Thyroid gland (tissue), 4 donors: Measurements from ENCODE around the gene LRRC73. TPM values are rescaled to one million over a fixed set of nuclear protein-coding genes. Genes with fewer than 3 reads are reported as not detected.

Experiments used
- DNase-seq, 2 donors: peaks; one replicate each; pipeline ENCODE4 v3.0.0-alpha.2; 2019
- H3K27ac ChIP-seq, 3 donors: fragments of 200-600 bp; sonication (generic); 1 replicate in 2 of 3; 2 replicates in 1 of 3; pipeline ENCODE4 v1.5.1; 2016 to 2019; ENCODE audit warnings: mild to moderate bottlenecking in 1 of 3, moderate library complexity in 1 of 3
- H3K27me3 ChIP-seq: fragments of 200-600 bp; sonication (generic); one replicate; pipeline ENCODE4 v1.5.1; 2019
- H3K36me3 ChIP-seq, 2 donors: fragments of 200-600 bp; sonication (generic); one replicate each; pipeline ENCODE4 v1.5.1; 2016 to 2019
- H3K4me1 ChIP-seq, 2 donors: fragments of 200-600 bp; sonication (generic); one replicate each; pipeline ENCODE4 v1.5.1; 2017 to 2019
- H3K4me3 ChIP-seq, 3 donors: fragments of 200-600 bp; sonication (generic); replicated peaks in 1 of 3; 1 replicate in 2 of 3; 2 replicates in 1 of 3; pipeline ENCODE4 v1.5.1; 2016; ENCODE audit warnings: mild to moderate bottlenecking in 1 of 3
- H3K9me3 ChIP-seq: fragments of 200-600 bp; sonication (generic); one replicate; pipeline ENCODE4 v1.5.1; 2017
- POLR2A ChIP-seq, 2 donors: fragments of 450-650 bp; IDR thresholded peaks; one replicate each; pipeline ENCODE4 v1.6.1; 2017; ENCODE audit warnings: antibody characterized with exemption in 2 of 2, mild to moderate bottlenecking in 2 of 2, moderate library complexity in 1 of 2
- WGBS, 2 donors: methylation state at CpG; one replicate each; pipeline ENCODE4 v1.1.5; 2017; 5-methylcytosine and 5-hydroxymethylcytosine counted together
- intact Hi-C: fragments of 100-400 bp; cut with DNase I; formaldehyde crosslinking; loops from one replicate; pipeline ENCODE4 v1.15.1; 2023
- total RNA-seq, 4 donors: library from RNA; depleted of rRNA; stranded (reverse); fragments of >200 nt; gene quantifications; one replicate each; pipeline ENCODE4 v1.2.3, GENCODE V29; 2016
- TF ChIP-seq, protein P1 (sequence below), 6 experiments: fragments of 200-600 bp in 3 of 6; fragments of 450-650 bp in 3 of 6; sonication (generic) in 3 of 6; IDR thresholded peaks; one replicate each; pipeline ENCODE4 v1.5.1; 2016 to 2019; ENCODE audit warnings: antibody characterized with exemption in 6 of 6, mild to moderate bottlenecking in 2 of 6, inconsistent platforms in 1 of 6, moderate library complexity in 1 of 6

Gene LRRC73
- total RNA-seq, 4 donors from 2014 or later: 0.67 to 2.0 (median 1.6) TPM

DNA sequence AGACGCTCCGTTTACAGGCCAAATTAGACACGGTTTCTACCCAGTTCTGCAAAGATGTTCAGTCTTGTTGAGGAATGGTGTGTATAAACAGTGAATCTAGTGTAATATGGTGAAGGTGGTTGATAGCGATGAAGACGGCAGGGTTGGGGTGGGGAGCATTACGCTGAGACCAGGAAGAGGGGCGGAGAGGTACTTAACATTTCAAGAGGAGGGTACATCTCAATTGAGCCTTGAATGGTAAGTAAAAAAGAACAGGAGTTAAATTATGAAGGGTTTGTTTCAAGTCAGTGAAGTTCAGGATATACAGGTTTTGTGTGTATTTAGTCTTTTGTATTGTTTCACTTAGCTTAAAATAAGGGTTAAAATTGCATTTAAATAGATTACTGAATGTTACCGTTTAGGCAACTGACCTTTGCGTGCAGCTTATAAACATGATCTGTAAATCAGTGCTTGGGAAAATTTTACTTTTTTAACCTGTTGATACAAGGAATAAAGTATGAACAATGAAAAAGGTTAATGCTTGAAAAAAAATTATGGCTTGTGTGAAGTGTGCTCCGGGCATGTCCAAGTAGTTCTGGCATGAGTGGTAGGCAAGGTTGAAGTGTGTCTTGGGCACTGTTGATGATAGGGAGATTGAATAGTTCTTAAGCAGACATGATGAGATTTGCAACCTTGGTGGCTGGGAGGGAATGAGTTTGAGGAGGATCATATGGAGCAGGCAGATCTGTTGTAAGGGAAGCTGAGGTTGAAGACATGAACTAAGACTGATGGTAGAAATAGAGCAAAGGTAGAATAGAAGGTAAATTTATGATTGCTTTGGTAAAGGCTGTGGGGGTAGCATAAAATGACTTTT lies 7.6 kb upstream of the LRRC73 start:
- intact Hi-C loops: no loop called here
- DNase-seq: no peak
- Histone ChIP-seq H3K4me3 (peak overlapping the region; percentile 66 to 95 (median 90)), H3K4me1 (peaks cover 38 to 49% of the 10 kb centered on the region in 2 donors), H3K27me3 (no peaks in the 10 kb centered on the region), H3K36me3 (peaks cover 45 to 55% of the 10 kb centered on the region in 2 donors), H3K27ac (peak overlapping the region in 2 of 3 donors; percentile 58 to 87), H3K9me3 (no peaks in the 10 kb centered on the region)
- 3% methylated on average over 10 of the region's 10 CpGs for WGBS, 2 donors
- TF ChIP-seq, protein P1, sequence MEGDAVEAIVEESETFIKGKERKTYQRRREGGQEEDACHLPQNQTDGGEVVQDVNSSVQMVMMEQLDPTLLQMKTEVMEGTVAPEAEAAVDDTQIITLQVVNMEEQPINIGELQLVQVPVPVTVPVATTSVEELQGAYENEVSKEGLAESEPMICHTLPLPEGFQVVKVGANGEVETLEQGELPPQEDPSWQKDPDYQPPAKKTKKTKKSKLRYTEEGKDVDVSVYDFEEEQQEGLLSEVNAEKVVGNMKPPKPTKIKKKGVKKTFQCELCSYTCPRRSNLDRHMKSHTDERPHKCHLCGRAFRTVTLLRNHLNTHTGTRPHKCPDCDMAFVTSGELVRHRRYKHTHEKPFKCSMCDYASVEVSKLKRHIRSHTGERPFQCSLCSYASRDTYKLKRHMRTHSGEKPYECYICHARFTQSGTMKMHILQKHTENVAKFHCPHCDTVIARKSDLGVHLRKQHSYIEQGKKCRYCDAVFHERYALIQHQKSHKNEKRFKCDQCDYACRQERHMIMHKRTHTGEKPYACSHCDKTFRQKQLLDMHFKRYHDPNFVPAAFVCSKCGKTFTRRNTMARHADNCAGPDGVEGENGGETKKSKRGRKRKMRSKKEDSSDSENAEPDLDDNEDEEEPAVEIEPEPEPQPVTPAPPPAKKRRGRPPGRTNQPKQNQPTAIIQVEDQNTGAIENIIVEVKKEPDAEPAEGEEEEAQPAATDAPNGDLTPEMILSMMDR (IDR thresholded peaks at IDR 0.05): no peak
- TF ChIP-seq POLR2A (IDR thresholded peaks at IDR 0.05): no peak

DNA sequence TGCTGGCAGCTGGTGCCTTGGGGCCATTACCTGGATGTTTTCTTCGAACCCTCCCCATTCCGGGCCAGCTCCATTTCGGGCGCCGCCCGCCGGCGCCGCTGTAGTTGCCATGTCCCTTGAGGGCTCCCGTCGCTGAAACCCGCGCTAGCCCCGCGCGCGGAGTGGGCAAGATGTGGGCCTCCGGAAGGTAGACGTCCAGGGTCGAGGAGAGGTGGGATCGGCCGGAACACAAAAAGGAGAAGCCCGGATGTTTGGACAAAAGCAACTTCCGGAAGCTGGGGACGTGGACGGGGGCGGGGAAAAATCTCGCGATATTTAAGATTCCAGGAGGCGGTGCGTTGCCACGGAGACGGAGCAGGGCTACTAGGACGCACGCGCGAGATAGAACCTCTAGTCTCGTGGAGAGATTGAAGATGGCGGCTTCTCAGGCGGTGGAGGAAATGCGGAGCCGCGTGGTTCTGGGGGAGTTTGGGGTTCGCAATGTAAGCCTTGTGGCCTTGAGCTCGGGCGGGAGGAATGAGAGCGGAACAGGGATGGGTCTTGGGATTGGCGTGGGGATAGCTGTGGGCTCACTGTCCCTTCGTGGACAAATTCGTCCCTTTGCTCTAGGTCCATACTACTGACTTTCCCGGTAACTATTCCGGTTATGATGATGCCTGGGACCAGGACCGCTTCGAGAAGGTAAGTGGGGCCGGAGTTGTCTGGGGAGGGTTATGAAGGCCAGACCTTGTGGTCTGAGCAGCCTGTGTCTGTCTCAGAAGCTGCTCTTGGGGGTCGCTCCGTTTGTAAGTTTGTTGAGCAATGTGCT lies 6.8 kb upstream of the LRRC73 start, which contains the start of the genes POLR1C and YIPF3:
TSS of gene POLR1C (plus strand) at position 393 of the 808 bp plus-strand sequence. CDS start at position 414, 21 bp downstream.
TSS of gene YIPF3 (minus strand) at position 230 of the 808 bp plus-strand sequence. CDS start at position 111, 119 bp downstream.
- DNase-seq: peak; percentile 98 to 99
- WGBS, 2 donors: 0% methylated on average over 50 to 56 of the region's 57 CpGs
- H3K9me3 ChIP-seq: no peaks in the 10 kb centered on the region
- intact Hi-C loops: no loop called here
- no peaks in the 10 kb centered on the region for H3K27me3 ChIP-seq
- H3K27ac ChIP-seq: peak within 1 kb of the TSS; percentile 66 to 87 (median 77)
- H3K4me3 ChIP-seq: peak within 1 kb of the TSS; percentile 66 to 95 (median 90)
- H3K36me3 ChIP-seq: peaks cover 50 to 58% of the 10 kb centered on the region in 2 donors
- peaks cover 33 to 41% of the 10 kb centered on the region in 2 donors for H3K4me1 ChIP-seq
- peak in 1 of 2 donors; percentile 77 for TF ChIP-seq POLR2A (IDR thresholded peaks at IDR 0.05)
- TF ChIP-seq, protein P1 (IDR thresholded peaks at IDR 0.05): no peak

DNA sequence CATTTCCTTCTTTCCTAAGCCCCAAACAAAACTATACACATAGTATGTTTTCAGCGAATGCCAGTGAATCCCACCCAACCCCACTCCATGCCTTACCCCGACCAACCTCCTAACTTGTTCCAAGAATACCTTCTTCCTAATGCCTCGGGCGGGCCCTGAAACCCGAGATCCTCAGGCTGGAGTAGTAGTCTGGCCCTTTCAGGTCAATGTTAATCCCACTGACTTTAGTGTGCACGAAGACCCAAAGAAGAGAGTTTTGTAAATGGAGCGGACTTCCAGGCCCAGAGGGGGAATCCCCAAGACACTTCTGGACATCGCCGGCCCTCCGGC lies 6.2 kb upstream of the LRRC73 start:
- Histone ChIP-seq H3K27me3 (no peaks in the 10 kb centered on the region), H3K27ac (peak overlapping the region; percentile 66 to 87 (median 77)), H3K4me3 (peak overlapping the region; percentile 66 to 95 (median 72)), H3K36me3 (peaks cover 54 to 58% of the 10 kb centered on the region in 2 donors), H3K9me3 (no peaks in the 10 kb centered on the region), H3K4me1 (peaks cover 29 to 37% of the 10 kb centered on the region in 2 donors)
- no peak for TF ChIP-seq POLR2A (IDR thresholded peaks at IDR 0.05)
- TF ChIP-seq, protein P1 (IDR thresholded peaks at IDR 0.05): no peak
- no peak for DNase-seq
- intact Hi-C loops: no loop called here
- WGBS, 2 donors: 0 to 1% methylated on average over 8 to 10 of the region's 10 CpGs

DNA sequence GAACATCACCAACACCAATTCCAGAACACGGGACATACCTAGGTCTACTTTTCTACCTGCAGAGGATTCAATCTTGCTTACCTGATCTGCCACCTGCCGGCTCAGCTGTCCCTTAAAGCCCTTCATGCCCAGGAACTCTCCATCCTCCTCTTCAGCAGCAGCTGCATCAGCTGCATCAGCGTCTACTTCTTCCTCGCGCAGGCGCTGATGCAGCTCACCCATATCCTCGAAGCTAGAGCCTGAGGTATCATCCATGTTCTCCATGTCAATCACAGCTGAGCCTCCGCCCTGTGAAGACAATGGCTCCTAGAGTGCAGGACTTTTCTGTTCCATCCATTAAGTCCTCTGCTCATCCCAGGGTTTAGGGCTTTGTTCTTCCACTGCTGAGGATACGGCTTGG lies 5.7 kb upstream of the LRRC73 start:
- no peak for TF ChIP-seq POLR2A (IDR thresholded peaks at IDR 0.05)
- TF ChIP-seq, protein P1 (IDR thresholded peaks at IDR 0.05): no peak

More for the DNA sequence above, 5.7 kb upstream of the LRRC73 start:
- Histone ChIP-seq H3K4me3 (peak overlapping the region in 2 of 3 donors; percentile 66 to 95), H3K36me3 (peaks cover 53% of the 10 kb centered on the region in 2 donors), H3K9me3 (no peaks in the 10 kb centered on the region), H3K4me1 (peaks cover 25 to 33% of the 10 kb centered on the region in 2 donors), H3K27me3 (no peaks in the 10 kb centered on the region), H3K27ac (peak overlapping the region in 1 of 3 donors; percentile 66)
- DNase-seq: no peak
- 70 to 72% methylated on average over 9 of the region's 9 CpGs for WGBS, 2 donors
- intact Hi-C loops: no loop called here
